Esophagus squamous epithelium (tissue), 4 donors: Measurements from ENCODE around the gene TBX5.

ENCODE experiments used
- CTCF ChIP-seq, 6 experiments: fragments of 450-650 bp in 4 of 6; fragments of 200-600 bp in 2 of 6; sonication (generic) in 2 of 6; IDR thresholded peaks; one replicate each; pipeline ENCODE4 v1.5.1; 2016 to 2019; ENCODE audit warnings: antibody characterized with exemption in 6 of 6, mild to moderate bottlenecking in 4 of 6, moderate library complexity in 4 of 6
- POLR2A ChIP-seq, 4 donors: fragments of 450-650 bp; IDR thresholded peaks; one replicate each; pipeline ENCODE4 v1.6.1; 2017; ENCODE audit warnings: antibody characterized with exemption in 4 of 4, mild to moderate bottlenecking in 4 of 4, moderate library complexity in 3 of 4

GRCh38 chr12:114439261-114439683 is 33.3 kb upstream of the TBX5 start:
- TF ChIP-seq CTCF (IDR thresholded peaks at IDR 0.05) (no peak), POLR2A (IDR thresholded peaks at IDR 0.05) (no peak)
